NCI-H526 (cell line): Measurements from ENCODE around the gene LRFN4.
A peak's percentile ranks its signal among the peaks of the same experiment; 100 is the strongest.

Experiments used
- DNase-seq, 2 experiments: peaks; one replicate each; lab custom pipeline; 2025; lab: John Stamatoyannopoulos, UW

LRFN4 gene

GRCh38 chr11:66845143-66845875, 11.6 kb upstream of the LRFN4 start:
- DNase-seq, result no peak

- DNase-seq, result no peak
Measured at GRCh38 chr11:66845876-66846212, 11.0 kb upstream of the LRFN4 start.

- no peak for DNase-seq
Measured at GRCh38 chr11:66846671-66847091, 10.2 kb upstream of the LRFN4 start.

- no peak for DNase-seq
Measured at GRCh38 chr11:66847461-66848232, 9.2 kb upstream of the LRFN4 start.

- DNase-seq, result no peak
Measured at GRCh38 chr11:66848671-66849500, 8.0 kb upstream of the LRFN4 start.

- DNase-seq, result no peak
Measured at GRCh38 chr11:66849501-66850234, 7.2 kb upstream of the LRFN4 start.

GRCh38 chr11:66850235-66850587, 6.7 kb upstream of the LRFN4 start:
- DNase-seq, result no peak

GRCh38 chr11:66850588-66851238, 6.2 kb upstream of the LRFN4 start:
- no peak for DNase-seq

- no peak for DNase-seq
Measured at GRCh38 chr11:66851239-66851596, 5.6 kb upstream of the LRFN4 start.

- DNase-seq, result peak; percentile 18 to 75
Measured at GRCh38 chr11:66851698-66852465, 5.0 kb upstream of the LRFN4 start.

- DNase-seq, result no peak
Measured at GRCh38 chr11:66852466-66853241, 4.2 kb upstream of the LRFN4 start.

GRCh38 chr11:66853242-66854229, 3.3 kb upstream of the LRFN4 start:
- DNase-seq, result no peak

- DNase-seq, result no peak
Measured at GRCh38 chr11:66854231-66854661, 2.6 kb upstream of the LRFN4 start.

- DNase-seq, result no peak
Measured at GRCh38 chr11:66854729-66855211, 2.1 kb upstream of the LRFN4 start.

GRCh38 chr11:66855574-66856495, 1.0 kb upstream of the LRFN4 start:
- DNase-seq, result peak; percentile 87 to 99

- DNase-seq, result peak in 1 of 2 experiments; percentile 78
Measured at GRCh38 chr11:66857234-66857926, 516 bp downstream of the LRFN4 start.

GRCh38 chr11:66857927-66858185, 992 bp downstream of the LRFN4 start:
- DNase-seq, result peak; percentile 56 to 85
